HG03280 (cell line): Measurements from ENCODE around the gene MCF2L.

Source experiments
- ATAC-seq: cut with Tn5 transposase; IDR thresholded peaks from one replicate; pipeline ENCODE4 v1.9.1; 2021; ENCODE audit warnings: mild to moderate bottlenecking, moderate library complexity; ENCODE audit not compliant: unreplicated experiment

The MCF2L gene

DNA sequence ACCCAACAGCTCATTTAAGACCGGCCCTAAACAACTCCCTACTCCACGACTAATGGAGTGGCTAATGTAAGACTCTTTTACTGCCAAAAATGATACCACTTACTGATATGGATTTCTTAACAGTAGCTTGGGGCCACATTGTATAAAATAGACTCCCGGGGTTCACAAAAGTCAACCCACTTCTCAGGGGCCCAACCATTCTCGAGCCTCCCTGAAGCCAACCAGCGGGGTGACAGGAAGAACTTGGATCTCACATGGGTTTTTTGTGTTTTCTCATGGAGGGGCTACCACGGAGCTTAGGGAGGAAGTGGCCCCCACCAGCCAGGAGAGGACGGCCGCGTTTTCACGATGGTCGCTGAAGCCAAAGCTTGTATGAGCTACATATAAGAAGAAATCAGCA is 8.1 kb downstream of the MCF2L start:
- ATAC-seq, result no peak

- ATAC-seq, result no peak
Observed at GRCh38 chr13:112977525-112977924, 8.5 kb downstream of the MCF2L start.

- ATAC-seq, result no peak
Observed at GRCh38 chr13:112978561-112979405, 9.8 kb downstream of the MCF2L start.

DNA sequence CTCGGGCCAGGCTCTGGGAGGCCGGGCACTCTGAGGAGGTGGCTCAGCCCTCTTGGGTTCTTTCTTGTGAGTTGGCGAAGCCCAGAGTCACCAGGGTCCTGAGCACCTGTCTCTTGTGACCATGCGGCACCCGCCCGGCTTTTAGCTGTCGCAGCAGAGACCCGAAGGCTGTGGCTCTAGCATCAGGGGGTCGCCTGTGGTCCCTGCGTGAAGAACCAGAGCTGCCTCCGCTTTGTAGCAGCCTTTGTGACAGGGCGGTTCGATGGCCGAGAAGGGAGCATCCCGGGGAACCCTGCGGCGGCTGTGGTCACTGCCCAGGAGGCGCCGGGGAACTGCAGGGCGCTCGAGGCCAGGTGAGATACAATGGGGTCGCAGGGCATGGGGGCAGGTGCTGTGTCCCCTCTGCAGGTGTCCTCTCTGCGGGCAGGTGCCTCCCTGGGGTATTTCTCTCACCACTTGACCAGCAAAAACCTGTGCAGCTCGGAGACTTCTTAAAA is 10.4 kb downstream of the MCF2L start:
- no peak for ATAC-seq

DNA sequence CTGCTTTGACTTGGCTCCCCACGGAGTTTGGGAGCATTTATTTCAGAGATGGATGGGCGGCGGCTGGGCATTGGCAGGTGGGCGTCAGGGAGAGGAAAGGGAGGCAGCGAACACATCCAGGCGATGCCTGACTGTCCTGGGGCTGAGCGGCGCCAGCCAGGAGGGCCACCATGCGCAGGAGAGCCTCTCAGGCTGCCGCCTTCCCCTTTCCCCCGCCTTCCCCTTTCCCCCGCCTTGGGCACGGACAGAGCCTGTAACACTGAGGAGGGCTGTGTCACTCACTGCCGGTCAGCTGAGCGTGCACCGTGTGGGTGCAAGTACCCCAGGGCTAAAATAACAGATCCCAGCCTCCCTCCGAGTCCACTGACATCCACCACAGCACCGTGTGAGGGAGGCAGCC is 11.4 kb downstream of the MCF2L start:
- ATAC-seq, result no peak

DNA sequence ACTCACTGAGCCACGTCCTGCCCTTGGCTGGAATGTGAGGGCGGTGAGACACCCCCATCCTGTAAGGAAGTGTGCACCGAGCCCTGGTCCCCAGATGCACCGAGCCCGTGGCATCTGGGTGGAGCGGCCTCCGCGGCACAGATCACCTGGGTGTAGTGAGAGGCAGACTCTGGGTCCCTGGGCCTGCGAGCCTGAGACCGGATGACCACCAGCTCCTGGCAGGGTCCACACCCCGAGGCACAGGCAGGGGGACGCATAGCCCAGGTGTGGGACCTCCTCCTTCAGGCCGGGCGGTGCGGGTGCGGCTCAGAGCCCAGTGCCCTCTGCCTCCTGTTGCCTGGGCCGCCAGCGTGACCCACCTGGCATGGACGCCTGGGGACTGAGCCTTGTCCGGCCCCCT is 12.4 kb downstream of the MCF2L start:
- ATAC-seq, result no peak

DNA sequence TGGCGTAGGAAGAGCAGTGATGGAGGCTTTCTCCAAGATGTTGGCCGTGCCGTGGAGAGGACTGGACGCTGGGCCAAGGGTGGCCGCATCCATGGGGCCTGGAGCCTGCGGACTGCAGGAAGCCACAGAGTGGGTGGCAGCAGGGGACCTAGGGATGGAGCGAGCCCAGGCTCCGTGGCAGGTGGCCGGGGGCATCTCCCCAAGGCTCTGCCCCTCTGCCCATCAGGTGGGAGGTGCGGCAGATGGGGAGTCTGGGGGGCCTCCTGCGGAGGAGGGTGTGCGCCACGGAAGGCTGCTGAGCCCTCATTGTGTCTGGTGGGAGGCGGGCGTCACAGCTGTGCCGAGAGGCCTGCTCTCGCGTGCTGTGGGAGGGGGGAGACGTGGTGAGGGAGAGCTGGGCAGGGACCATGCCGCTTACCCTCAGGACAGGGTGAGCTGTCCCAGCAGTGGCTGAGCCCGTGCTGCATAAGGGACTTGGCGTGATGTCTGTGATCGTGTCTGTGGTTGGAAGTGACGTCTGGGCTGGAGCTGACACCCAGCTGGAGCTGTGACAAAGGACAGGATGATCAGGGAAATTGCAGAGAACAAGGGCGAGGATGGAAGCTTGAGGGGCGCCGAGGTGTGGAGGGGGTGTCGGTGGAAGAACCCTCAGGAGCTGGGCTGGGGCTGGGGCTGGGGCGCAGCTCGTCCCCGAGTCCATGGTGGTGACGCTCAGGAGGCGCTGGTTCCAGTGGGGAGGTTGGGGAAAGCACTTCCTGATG is 13.4 kb downstream of the MCF2L start:
- no peak for ATAC-seq

- ATAC-seq, result no peak
Observed at GRCh38 chr13:112983042-112983305, 14.0 kb downstream of the MCF2L start.

DNA sequence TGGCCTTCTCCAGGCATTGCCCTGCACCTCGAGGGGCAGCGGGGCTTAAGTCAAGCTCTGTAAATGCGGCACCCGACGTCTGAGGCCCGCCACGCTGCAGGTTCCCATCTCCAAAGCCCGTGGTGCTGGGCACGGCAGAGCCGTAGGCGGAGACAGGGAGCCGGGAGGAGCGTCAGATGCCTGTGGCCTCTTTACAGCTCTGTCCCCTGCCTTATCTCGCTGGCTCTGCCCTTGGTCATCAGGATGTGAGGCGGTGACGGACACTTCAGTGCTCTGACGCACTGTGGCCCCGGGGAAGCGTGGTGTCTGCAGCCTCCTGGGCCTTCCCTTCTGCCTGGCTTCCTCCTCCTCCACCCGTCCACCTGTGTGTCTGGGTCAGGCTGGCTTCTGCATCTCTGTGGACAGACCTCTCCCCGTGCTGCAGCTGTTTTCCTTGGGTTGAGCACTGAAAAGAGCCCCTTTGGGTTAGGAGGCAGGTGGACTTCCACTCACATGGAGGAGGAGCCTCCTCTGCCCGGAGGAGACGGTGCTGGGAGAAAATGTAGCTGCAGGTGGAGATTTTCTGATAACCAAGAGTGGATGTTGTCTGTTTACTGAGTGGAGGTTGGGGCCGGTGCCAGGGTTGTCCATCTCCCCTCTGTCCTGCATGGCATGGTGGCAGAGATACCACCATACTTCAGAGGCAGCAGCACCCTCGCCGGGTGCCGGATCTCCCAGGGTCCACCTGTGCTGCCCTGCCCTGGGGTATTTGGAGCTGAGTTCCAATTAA is 14.6 kb downstream of the MCF2L start:
- ATAC-seq, result no peak

GRCh38 chr13:112984501-112984900 is 15.5 kb downstream of the MCF2L start:
- ATAC-seq, result no peak

GRCh38 chr13:112984954-112985802 is 16.2 kb downstream of the MCF2L start:
- ATAC-seq, result no peak

DNA sequence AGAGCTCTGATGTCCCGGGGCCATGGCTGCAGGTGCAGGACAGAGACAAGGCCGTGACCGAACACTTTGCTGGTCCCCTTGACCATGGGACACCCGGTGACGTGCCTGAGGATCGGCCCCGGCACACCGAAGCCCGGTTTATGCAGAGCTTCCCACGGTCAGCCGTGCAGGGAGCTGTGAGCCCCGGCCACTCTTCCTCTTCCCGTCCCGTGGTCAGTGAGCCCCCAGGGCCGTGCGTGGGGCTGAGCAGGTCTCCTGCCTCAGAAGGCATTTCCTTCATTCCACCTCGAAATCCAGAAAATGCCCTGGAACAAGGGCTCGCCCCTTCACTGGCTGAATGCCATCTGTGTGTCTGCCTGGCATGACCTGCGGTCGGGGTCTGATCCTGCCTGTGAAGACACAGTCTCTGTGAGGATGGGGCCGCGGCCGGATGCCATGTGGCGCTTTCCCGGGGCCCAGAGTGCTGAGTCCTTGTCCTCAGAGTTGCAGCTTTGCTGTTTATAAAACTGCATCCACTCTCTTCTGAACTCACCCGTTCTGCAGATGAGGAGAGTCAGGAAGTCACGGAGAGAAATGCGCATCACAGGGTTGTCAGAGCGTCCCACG is 16.9 kb downstream of the MCF2L start:
- ATAC-seq, result no peak

- no peak for ATAC-seq
Observed at GRCh38 chr13:112986470-112986869, 17.5 kb downstream of the MCF2L start.

DNA sequence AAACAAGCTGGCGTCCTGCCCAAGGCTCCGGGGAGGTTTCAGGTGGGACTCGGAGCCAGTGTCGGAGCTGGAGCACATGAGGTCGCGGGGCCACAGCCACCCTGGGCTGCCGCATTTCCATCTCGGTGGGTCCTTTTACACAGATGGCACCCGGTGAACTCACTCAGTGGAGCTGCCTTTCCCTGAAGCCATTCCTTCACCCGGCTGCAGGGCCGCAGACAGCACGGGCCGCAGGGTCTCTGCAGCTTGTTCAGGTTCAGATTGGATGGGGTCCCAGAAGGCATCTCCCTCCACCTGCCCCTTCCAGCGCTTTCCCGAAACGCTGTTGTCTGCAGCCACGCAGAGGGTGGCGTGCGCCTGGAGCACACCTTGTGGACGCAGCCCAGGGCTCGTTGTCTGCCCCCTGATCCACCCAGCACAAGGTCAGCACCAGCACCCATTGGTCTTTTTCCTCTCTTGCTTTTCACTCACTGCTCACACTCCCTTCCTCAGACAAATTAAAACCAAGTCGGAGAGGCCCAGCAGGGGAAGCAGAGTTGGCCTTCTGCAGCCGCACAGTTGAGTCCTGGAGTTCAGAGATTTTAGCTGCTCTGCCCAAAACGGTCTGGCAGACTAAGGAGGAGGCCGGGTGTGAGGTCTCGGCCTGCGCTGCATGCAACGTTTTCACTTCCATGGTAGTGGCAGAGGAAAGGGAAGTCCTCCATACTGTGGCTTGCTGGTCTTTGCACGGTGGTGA is 18.1 kb downstream of the MCF2L start:
- ATAC-seq, result no peak

- no peak for ATAC-seq
Observed at GRCh38 chr13:112987682-112988024, 18.6 kb downstream of the MCF2L start.

DNA sequence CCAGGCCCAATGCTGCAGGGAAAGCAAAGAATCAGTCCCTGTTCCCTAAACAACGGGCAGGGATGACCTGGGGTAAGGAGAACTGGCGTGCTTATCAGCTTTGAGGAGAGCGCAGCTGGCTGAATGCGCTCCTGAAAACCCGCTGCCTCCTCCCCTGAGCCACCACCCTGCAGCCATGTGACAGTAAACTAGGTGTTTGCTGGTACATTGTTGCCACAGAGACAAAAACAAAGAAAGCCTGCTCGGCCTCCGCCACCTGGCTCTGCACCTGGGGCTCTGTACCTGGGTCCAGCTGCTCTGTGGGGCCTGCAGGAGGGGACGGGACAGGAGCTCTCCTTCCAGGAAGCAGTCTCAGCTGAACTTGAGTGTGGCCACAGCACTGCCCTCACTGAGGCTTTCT is 21.8 kb downstream of the MCF2L start:
- ATAC-seq, result no peak

DNA sequence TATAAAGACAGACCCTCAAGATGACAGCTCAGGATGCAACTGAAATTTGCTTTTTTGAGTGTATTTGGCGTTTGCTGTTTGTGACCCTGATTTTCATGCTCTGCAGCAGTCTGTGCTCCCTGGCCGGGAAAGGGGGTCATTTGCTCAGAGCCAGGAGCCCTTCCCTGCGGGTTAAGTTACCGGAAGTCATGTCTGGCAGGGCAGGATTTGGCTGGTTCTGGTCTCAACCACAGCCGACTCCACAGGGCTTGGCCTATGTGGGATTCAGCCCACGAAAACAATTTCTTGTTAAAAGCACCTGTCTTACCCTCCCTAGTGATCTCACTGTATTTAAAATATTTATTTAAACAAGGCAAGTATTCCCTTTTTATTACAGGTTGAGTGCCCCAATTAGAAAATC is 22.6 kb downstream of the MCF2L start:
- ATAC-seq, result no peak

DNA sequence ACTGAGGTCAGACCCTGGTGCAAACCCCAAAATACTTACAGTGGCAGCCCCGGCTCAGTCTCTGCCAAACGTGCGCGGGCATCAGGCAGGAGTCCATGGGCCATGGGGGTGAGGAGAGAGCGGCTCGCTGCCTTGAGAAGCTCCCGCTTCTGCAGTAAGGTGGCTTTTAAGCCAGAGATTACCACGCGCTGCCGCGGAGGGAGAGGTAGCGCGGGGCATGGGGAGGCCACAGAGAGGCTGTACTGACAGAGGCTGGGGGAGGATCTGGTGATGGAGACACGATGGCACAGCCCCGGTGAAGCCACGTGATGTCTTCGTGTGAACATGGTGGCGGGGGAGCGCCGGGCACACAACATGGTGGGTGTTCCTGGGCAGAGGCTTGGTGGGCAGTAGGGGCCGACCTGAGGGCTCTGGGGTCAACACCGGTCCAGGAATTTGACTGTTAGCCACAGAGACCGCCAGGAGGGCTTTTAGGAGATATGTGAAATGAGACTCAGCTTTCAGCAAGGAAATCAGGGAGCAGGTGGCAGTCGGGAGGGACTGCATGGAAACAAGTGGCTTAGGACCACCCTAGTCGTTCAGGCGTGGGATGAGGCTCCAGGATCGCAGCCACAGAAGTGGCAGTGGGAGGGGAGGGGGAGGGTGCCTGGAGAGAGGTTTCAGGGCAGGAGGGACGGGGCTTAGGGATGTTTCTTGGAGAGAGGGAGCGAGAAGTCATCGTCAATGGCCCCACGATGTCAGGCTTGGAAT is 24.1 kb downstream of the MCF2L start:
- ATAC-seq, result no peak
